ENCODE measurements around the gene EVA1B.

The EVA1B gene

DNA sequence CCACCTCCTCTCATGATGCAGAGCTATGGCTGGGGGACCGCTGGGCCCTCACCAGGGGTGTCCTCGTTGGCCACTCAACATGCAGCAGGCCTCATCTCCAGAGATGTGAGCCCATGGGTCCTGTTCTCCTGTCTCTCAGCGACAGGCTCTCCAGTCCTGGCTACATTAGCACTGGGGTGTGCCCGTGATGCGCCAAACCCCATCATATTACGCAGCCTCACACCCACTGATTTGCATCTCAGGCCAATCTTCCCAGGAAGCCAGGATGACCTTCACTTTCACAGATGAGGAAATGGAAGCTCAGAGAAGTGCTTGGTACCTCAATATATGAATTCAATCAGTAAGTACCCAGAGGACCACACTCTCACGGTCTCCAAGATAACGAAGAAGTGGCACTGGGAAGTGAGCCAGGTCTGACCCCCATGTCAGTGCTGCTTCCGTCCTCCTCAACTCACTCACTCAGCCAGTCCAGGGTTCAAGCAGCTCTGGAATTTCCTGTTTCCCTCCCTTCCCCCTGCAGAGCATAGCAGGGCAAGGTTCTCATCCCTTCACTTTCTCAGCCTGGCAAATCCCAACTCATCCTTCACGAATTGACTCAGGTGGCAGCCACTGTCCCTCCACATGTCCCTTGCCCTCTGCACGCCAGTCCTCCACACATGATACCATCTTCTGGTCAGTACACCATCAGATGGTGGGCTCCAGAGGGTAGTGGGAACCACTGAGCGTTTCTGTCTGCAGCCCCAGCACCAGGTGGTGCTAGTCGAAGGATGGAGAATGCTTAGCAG, 28.9 kb upstream of the EVA1B start:
- TF ChIP-seq, protein P1, sequence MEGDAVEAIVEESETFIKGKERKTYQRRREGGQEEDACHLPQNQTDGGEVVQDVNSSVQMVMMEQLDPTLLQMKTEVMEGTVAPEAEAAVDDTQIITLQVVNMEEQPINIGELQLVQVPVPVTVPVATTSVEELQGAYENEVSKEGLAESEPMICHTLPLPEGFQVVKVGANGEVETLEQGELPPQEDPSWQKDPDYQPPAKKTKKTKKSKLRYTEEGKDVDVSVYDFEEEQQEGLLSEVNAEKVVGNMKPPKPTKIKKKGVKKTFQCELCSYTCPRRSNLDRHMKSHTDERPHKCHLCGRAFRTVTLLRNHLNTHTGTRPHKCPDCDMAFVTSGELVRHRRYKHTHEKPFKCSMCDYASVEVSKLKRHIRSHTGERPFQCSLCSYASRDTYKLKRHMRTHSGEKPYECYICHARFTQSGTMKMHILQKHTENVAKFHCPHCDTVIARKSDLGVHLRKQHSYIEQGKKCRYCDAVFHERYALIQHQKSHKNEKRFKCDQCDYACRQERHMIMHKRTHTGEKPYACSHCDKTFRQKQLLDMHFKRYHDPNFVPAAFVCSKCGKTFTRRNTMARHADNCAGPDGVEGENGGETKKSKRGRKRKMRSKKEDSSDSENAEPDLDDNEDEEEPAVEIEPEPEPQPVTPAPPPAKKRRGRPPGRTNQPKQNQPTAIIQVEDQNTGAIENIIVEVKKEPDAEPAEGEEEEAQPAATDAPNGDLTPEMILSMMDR (IDR thresholded peaks at IDR 0.05; ENCODE audit: low read depth, low read length), result no peak; the same call in 1 of the 2 replicates

DNA sequence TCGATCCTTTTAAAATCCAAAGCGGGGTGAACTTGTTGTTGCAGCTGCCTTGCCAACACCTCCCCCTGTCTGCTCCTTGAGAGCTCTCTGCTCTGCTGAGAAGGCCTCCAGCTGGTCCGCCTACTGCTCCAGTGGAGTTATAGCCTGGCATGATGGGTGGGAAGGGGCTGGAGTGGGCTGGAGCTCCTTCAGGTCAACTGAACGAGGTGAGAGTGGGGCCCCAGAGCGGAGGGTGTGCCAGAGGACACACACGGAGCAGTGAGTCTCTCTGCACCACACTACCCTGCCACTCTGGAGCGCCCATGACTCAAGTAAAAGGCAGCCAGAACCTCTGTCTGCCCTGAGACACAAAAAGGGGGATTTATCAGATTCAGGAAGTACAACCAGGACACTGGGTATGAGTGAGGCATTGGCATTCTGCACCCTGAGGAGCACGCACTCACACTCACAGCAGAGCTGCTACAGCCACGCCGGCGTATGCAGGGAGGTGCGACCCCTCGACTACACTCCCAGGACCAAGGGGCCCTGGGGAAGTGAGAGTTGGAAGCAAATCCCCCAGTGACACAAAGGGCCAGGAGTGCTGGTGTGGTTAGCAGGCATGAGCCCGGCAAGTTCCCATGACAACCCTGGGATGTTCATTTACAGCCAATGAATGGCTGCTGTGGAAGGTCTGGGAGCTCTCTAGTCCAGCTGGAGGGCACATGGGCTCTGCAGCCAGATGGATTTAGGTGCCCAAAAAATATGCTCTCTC, 28.0 kb upstream of the EVA1B start:
- TF ChIP-seq, protein P1 (IDR thresholded peaks at IDR 0.05; ENCODE audit: low read depth, low read length), result peak; percentile 16

More for the DNA sequence above, 28.9 kb upstream of the EVA1B start:
- no peak for DNase-seq (ENCODE audit: extremely low read depth, low read depth)

DNA sequence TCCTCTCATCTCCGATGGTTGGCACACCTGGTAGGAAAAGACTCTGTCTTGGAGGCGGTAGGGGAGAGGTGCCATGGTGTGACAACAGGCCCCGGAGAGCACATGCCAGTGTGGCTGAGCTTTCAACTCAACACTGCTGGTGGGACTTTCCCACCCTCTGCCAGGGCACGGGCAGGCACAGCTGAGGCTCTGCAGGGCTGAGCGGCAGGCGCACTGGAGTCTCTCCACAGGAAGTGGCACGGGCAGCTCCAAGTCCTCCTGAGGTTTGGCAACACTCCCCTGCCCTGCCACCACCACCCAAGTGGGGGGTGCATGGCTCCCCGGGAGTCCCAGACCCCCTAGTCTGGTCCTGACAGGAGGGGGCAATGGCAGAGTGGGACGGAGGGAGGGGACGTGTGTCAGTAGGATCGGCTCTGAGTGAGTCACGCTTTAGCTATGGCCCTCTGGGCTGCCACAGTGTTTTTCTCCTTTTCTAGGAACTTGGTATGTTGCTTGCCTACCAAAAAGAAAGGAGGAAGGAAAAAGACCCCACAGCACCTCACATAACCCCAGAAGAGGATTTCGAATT, 27.3 kb upstream of the EVA1B start:
- TF ChIP-seq, protein P1 (IDR thresholded peaks at IDR 0.05; ENCODE audit: low read depth, low read length), result no peak
- DNase-seq (ENCODE audit: extremely low read depth, low read depth), result no peak

More for the DNA sequence above, 28.0 kb upstream of the EVA1B start:
- peak; percentile 59 for DNase-seq (ENCODE audit: extremely low read depth, low read depth)

DNA sequence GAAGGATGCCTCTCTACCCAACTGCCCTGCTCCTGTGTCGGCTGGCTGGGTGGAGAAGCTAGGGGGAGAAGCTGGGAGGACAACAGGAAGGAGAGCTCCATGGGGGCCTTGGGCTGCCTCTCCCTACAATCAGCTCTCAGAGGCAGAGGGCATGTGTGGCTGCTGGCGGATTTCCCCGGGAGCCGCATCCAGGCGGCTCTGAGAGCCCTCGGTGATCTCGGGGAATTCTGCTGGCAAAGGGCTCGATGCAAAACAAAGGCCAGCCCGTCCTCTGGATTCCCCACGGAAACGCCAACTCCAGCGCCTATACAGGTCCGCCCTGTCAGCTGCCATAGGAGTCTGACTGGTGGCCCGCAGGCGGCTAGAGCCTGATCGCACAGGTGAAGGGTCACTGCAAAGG, 26.4 kb upstream of the EVA1B start:
- TF ChIP-seq, protein P1 (IDR thresholded peaks at IDR 0.05; ENCODE audit: low read depth, low read length), result no peak
- DNase-seq (ENCODE audit: extremely low read depth, low read depth), result no peak

DNA sequence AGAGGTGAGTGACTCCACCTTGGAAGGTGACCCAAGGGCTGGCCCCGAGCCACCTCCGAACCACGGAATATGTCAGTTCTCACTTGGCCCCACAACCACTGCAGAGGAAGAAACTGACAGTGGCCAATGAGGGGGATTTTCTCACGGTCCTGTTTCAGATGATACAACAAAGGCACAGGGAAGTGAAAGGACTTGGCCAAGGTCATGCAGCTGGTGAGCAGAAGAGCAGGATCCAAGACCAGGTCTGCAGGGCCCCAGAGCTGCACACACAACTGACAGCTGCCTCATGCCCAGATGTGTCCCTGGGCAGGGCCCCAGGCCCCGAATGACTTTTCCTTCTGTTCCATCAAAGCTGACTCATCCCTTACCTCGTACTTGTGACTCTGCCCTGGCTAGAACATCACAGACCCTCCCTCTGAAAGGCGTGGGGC, 25.8 kb upstream of the EVA1B start:
- TF ChIP-seq, protein P1 (IDR thresholded peaks at IDR 0.05; ENCODE audit: low read depth, low read length), result no peak
- no peak for DNase-seq (ENCODE audit: extremely low read depth, low read depth)

DNA sequence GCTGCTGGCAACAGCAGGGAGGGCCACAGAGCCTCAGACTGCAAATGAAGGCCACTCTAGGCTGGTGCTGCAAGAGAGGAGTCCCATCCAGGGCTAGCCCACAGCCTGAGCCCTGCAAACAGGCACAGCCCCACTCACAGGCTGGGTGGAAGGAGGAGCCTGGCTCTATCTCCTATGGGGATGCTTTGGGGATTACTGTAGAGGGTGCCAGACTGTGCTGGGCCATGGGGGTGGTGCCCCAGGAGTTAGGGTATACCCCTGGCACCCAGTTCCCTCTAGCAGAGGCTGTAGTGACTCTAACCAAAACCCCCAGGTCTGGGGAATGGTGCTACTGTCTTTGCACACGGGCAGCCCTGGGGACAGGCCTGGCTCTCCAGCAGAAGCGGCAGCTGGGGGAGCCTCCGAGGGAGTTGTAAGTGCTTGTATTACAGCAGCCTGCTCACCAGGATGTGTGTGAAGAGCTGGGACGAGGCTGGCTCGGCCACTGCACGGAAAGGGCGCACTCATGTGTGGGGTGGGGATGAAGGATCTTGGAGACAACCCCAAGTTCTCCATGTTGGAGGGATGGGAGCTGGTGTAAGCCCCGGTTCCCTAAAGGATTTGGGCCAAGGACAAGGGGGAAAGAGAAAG, 23.4 kb upstream of the EVA1B start:
- TF ChIP-seq, protein P1 (IDR thresholded peaks at IDR 0.05; ENCODE audit: low read depth, low read length), result no peak
- DNase-seq (ENCODE audit: extremely low read depth, low read depth), result no peak

All from AG09319 (cell line).